Measurements from ENCODE around the gene MBD4.

Gene MBD4

DNA sequence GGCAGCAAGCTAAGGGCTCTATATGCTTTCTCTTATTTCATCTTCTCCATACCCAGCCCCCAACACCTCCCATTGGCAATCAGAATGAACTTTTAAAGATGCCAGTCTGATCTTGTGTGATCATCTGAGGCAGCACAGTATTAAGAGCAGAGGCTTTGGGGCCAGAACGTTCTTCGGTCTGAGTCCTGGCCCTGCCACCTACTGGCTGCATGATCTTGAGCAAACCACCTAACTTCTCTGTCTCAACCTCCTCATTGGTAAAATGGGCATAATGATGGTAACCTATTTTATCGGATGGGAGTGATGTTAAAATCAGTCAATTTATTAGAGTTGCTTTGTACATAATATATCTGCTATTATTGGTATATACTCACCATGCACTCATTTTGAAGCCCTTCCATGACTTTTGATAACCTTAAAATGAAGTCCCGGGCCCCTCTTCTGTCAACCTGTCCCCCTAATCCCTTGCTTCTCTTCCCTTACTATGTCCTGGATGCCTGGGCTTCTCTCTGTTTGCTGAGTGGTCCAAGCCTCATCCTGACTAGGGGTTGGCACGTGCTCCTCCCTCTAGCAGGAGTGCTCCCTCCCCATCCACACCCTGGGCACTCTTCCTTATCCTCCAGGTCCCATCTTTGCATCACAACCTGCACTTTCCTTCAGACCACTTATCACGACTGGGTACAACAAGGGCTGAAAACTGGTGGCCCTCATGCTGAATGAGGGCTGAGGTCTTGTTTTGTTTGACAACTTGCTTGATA is 17.6 kb downstream of the MBD4 start:
- peak; percentile 23 for TF ChIP-seq CTCF (IDR thresholded peaks at IDR 0.05; ENCODE audit: low read depth, low read length, missing control alignments)
- no peak overlapping the region for H3K4me3 ChIP-seq (ENCODE audit: low read depth, low read length)
- in situ Hi-C loops (cut with HindIII; ENCODE audit: low sequenced_read_pairs) = no loop called here
- no peak for DNase-seq (ENCODE audit: low read depth)

- in situ Hi-C loops (cut with HindIII; ENCODE audit: low sequenced_read_pairs) = no loop called here
- DNase-seq (ENCODE audit: low read depth) = no peak
- no peak for TF ChIP-seq CTCF (IDR thresholded peaks at IDR 0.05; ENCODE audit: low read depth, low read length, missing control alignments)
- H3K4me3 ChIP-seq (ENCODE audit: low read depth, low read length) = no peak overlapping the region
Measured at GRCh38 chr3:129421236-129421883, 18.4 kb downstream of the MBD4 start.

DNA sequence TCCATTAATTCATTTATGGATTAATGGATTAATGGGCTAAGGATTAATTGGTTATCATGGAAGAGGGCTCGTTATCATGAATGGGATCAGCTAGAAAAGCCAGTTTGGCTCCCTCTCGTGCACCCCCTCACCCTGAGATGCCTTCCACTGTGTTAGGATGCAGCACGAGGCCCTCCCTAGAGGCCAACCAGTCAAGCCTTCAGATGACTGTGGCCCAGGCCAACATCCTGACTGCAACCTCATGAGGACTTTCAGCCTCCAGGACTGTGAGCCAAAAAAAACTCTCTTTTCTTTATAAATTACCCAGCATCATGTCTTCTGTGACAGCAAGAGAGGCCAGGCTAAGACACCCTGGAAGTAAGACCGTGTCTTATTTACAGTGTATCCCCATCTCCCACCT is 20.3 kb downstream of the MBD4 start:
- H3K4me3 ChIP-seq (ENCODE audit: low read depth, low read length) = no peak overlapping the region
- in situ Hi-C loops (cut with HindIII; ENCODE audit: low sequenced_read_pairs) = no loop called here
- no peak for DNase-seq (ENCODE audit: low read depth)
- no peak for TF ChIP-seq CTCF (IDR thresholded peaks at IDR 0.05; ENCODE audit: low read depth, low read length, missing control alignments)

DNA sequence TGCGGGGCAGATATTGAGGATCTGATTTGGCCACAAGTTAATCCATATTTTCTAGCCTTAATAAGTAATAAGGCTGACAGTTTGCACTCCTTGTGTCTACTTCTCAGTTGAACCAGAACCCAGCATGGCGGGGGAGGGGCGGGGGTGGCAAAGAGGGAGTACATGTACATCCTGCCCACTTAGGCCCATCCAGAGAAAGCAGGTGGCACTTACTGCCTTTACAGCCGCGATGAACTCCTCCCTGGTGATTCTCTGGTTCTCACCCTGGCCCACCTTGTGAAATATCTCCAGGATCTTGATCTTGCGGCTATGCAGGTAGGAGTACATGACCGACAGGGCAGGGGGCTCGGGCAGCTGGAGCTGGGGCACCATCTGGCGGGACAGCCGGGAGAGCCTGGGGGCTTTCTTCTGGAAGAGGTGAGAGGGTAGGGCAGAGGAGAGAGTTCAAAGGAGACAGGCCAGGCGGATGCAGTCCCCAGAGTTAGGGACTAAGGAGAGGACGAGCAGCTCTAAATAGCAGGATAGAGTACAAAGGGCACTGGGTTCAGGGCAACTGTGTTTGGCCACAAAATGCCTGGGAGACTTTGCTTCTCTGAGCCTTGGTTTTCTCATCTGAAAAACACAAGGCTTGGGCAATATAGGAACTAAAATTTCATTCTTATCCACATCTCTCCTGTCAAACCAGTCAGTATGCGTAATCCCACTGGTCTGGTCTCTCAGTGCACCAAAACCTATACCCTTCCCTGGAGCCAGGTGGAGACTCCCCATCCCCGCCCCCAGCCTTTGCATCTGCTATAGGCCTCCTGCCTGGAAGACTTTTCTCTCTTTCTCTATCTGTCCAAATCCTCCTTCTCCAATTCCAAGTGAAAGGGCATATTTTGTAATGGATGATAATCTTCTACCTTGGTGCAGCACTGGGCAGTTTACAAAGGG is 21.4 kb downstream of the MBD4 start:
- no peak for TF ChIP-seq CTCF (IDR thresholded peaks at IDR 0.05; ENCODE audit: low read depth, low read length, missing control alignments)
- in situ Hi-C loops (cut with HindIII; ENCODE audit: low sequenced_read_pairs) = no loop called here
- no peak for DNase-seq (ENCODE audit: low read depth)
- no peak overlapping the region for H3K4me3 ChIP-seq (ENCODE audit: low read depth, low read length)

DNA sequence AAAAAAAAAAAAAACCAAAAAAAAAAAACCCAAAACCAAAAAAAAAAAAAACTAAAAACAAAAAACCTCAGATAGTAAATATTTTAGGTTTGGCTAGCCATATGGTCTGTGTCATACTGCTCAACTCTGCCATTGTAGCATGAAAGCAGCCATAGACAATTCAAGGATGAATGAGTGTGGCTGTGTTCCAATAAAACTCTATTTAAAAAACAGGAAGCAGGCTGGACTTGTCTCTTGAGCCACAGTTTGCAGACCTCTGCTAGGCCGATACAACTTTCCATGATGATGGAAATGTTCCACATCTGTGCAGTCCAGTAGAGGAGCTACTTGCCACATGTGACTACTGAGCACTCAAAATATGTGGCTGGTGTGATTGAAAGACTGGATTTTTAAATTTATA is 22.4 kb downstream of the MBD4 start:
- TF ChIP-seq CTCF (IDR thresholded peaks at IDR 0.05; ENCODE audit: low read depth, low read length, missing control alignments) = no peak
- H3K4me3 ChIP-seq (ENCODE audit: low read depth, low read length) = no peak overlapping the region
- no peak for DNase-seq (ENCODE audit: low read depth)
- in situ Hi-C loops (cut with HindIII; ENCODE audit: low sequenced_read_pairs) = no loop called here

DNA sequence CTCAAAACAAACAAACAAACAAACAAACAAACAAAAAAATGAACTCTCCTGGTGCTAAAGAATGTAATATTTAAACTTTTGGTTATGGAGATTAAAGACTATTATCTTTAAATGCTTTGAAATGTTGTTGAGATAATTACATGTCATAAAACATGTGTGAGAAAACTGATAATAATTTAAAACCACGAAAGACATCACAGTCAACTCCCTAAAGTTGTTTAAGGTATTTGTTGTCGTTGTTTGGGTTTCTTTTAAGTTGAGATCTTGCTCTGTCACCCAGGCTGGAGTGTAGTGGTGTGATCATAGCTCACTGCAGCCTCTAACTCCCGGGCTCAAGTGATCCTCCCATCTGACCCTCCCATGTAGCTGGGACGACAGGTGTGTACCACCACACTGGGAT is 23.3 kb downstream of the MBD4 start:
- no peak for TF ChIP-seq CTCF (IDR thresholded peaks at IDR 0.05; ENCODE audit: low read depth, low read length, missing control alignments)
- in situ Hi-C loops (cut with HindIII; ENCODE audit: low sequenced_read_pairs) = no loop called here
- DNase-seq (ENCODE audit: low read depth) = no peak
- no peak overlapping the region for H3K4me3 ChIP-seq (ENCODE audit: low read depth, low read length)
